Nephron progenitor cell (in vitro differentiated cells): ENCODE measurements around the gene ZNF284.

Source experiments
- DNase-seq: peaks from one replicate; pipeline ENCODE4 v3.0.0; 2021
- H3K27ac Mint-ChIP-seq: 2 replicates; pipeline ENCODE4 v1.8.0; 2021; ENCODE audit warnings: mild to moderate bottlenecking, moderate library complexity, mixed read lengths
- H3K27me3 Mint-ChIP-seq: 2 replicates; pipeline ENCODE4 v1.8.0; 2021; ENCODE audit warnings: mild to moderate bottlenecking, low read depth, mixed read lengths; ENCODE audit not compliant: poor library complexity
- H3K36me3 Mint-ChIP-seq: 2 replicates; pipeline ENCODE4 v1.8.0; 2021; ENCODE audit warnings: low read depth, mixed read lengths
- H3K4me1 Mint-ChIP-seq: 2 replicates; pipeline ENCODE4 v1.8.0; 2021; ENCODE audit warnings: mixed read lengths
- H3K4me3 Mint-ChIP-seq: 2 replicates; pipeline ENCODE4 v1.8.0; 2021; ENCODE audit warnings: mild to moderate bottlenecking, moderate library complexity, mixed read lengths
- H3K9me3 Mint-ChIP-seq: 2 replicates; pipeline ENCODE4 v1.8.0; 2021; ENCODE audit warnings: mild to moderate bottlenecking, moderate library complexity, mixed read lengths
- TF ChIP-seq, protein P1 (sequence below): fragments of 200-600 bp; sonication (generic); IDR thresholded peaks from 2 replicates; pipeline ENCODE4 v1.5.0; 2021; ENCODE audit warnings: antibody characterized with exemption

The ZNF284 gene

DNA sequence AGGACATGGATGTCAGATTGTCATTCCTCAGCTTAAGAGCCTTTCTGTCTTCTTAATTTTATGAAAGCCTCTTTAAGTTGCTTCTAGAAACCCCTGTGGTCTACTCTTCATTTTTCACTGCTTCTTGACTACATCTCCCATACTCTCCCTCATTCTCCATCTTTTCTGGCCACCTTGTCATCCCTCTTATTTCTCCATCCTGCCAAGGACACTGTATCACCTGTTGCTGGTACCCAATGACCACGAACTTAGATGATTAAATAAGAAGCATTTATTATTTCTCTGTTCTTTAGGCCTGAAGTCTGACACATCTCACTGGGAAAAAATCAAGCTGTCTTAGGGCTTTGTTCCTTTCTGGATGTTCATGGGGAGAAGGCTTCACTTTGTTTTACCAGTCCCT, 10.9 kb upstream of the ZNF284 start:
- H3K36me3 Mint-ChIP-seq, result peaks cover 98% of the 10 kb centered on the region
- no peaks in the 10 kb centered on the region for H3K27me3 Mint-ChIP-seq
- TF ChIP-seq, protein P1, sequence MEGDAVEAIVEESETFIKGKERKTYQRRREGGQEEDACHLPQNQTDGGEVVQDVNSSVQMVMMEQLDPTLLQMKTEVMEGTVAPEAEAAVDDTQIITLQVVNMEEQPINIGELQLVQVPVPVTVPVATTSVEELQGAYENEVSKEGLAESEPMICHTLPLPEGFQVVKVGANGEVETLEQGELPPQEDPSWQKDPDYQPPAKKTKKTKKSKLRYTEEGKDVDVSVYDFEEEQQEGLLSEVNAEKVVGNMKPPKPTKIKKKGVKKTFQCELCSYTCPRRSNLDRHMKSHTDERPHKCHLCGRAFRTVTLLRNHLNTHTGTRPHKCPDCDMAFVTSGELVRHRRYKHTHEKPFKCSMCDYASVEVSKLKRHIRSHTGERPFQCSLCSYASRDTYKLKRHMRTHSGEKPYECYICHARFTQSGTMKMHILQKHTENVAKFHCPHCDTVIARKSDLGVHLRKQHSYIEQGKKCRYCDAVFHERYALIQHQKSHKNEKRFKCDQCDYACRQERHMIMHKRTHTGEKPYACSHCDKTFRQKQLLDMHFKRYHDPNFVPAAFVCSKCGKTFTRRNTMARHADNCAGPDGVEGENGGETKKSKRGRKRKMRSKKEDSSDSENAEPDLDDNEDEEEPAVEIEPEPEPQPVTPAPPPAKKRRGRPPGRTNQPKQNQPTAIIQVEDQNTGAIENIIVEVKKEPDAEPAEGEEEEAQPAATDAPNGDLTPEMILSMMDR, result no peak
- peaks cover 24% of the 10 kb centered on the region for H3K9me3 Mint-ChIP-seq
- H3K4me1 Mint-ChIP-seq, result no peaks in the 10 kb centered on the region
- no peak overlapping the region for H3K27ac Mint-ChIP-seq
- no peak overlapping the region for H3K4me3 Mint-ChIP-seq
- DNase-seq, result no peak

DNA sequence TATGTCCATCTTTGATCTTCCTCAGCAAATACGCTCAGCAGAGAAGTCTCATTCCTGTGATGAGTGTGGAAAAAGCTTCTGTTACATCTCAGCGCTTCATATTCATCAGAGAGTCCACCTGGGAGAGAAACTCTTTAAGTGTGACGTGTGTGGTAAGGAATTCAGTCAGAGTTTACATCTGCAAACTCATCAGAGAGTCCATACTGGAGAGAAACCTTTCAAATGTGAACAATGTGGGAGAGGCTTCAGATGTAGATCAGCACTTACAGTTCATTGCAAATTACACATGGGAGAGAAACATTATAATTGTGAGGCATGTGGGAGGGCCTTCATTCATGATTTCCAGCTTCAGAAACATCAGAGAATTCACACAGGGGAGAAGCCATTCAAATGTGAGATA, 5.7 kb upstream of the ZNF284 start:
- Mint-ChIP-seq H3K27me3 (peaks cover 2% of the 10 kb centered on the region), H3K36me3 (peaks cover 96% of the 10 kb centered on the region), H3K4me1 (peaks cover under 1% of the 10 kb centered on the region), H3K27ac (no peak overlapping the region), H3K9me3 (peaks cover 68% of the 10 kb centered on the region), H3K4me3 (no peak overlapping the region)
- DNase-seq, result no peak
- TF ChIP-seq, protein P1, result no peak

DNA sequence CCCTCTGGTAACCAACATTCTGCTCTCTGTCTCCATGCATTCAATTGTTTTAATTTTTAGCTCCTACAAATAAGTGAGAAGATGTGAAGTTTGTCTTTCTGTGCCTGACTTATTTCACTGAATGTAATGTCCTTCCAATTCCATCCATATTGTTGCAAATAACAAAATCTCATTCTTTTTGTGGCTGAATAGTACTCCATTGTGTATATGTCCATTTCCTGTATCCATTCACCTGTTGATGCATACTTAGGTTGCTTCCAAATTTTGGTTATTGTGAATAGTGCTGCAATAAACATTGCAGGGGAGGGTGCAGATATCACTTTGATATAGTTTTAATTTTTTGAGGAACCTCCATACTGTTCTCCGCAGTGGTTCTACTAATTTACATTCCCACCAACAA, 2.5 kb upstream of the ZNF284 start:
- no peak overlapping the region for H3K27ac Mint-ChIP-seq
- H3K4me1 Mint-ChIP-seq, result peaks cover 20% of the 10 kb centered on the region
- TF ChIP-seq, protein P1, result no peak
- H3K27me3 Mint-ChIP-seq, result peaks cover 7% of the 10 kb centered on the region
- DNase-seq, result no peak
- peaks cover 84% of the 10 kb centered on the region for H3K9me3 Mint-ChIP-seq
- H3K4me3 Mint-ChIP-seq, result no peak overlapping the region
- H3K36me3 Mint-ChIP-seq, result peaks cover 79% of the 10 kb centered on the region

DNA sequence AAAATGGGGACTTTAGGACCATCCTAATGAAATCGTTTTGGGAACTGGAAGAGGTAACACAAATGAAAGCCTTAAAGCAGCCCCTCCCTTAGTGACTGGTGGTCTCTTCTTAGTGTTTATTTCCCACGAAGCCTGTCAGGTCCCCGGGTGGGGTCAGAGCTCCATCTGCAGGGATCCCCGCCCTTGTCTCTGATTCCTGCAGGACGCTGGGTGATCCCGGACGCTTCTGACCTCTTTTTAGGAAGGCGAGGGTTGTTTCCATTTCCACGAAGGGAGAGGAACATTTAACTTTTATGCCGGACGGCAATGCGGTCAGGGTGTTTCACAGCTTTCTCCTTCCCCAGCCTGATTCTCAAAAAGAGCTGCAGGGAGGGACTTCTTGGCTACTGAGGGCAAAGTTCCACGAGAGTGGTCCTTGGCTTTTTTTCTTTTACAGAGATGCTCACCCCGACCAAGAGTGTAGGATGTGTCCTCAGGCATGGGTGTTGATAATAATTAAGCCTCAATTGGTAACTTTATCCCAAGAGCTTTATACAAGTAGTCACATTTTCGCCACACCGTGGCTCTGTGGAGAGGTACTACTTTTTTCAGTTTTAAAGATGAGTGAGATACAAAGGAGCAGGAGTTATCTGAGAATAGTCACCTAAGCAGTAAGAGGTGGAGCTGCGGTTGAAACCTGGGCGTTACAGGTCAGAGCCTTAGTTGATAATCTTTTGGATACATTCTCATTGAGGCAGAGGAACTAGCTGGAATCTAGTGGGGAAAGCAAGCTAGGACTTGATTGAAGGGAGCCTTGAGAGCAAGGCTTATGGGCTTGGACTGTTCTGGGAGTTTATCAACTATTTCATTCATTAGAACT, 813 bp downstream of the ZNF284 start:
- peaks cover 20% of the 10 kb centered on the region for H3K4me1 Mint-ChIP-seq
- TF ChIP-seq, protein P1, result no peak

GRCh38 chr19:44076325-44076724, 4.4 kb downstream of the ZNF284 start:
- Mint-ChIP-seq H3K4me3 (no peak overlapping the region), H3K27ac (no peak overlapping the region), H3K27me3 (peaks cover 5% of the 10 kb centered on the region), H3K36me3 (peaks cover 66% of the 10 kb centered on the region), H3K4me1 (peaks cover 20% of the 10 kb centered on the region), H3K9me3 (peaks cover 39% of the 10 kb centered on the region)
- no peak for DNase-seq
- TF ChIP-seq, protein P1, result no peak

More for the DNA sequence above, 813 bp downstream of the ZNF284 start:
- Mint-ChIP-seq H3K9me3 (peaks cover 66% of the 10 kb centered on the region), H3K27ac (no peak overlapping the region), H3K27me3 (peaks cover 5% of the 10 kb centered on the region), H3K36me3 (peaks cover 73% of the 10 kb centered on the region), H3K4me3 (peak overlapping the region; percentile 92)
- DNase-seq, result no peak

DNA sequence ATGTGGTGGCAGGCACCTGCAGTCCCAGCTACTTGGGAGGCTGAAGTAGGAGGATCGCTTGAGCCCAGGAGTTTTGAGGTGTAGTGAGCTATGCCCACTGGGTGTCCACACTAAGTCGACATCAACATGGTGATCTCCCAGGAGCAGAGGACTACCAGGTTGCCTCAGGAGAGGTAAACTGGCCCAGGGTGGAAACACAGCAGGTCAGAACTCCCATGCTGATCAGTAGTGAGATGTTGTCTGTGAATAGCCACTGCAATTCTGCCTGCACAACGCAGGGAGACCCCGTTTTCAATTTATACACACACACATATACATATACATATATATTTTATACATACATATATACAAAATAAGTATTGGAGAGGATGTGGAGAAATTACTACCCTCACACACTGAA, 20.1 kb downstream of the ZNF284 start:
- no peak for DNase-seq
- no peak overlapping the region for H3K4me3 Mint-ChIP-seq
- H3K36me3 Mint-ChIP-seq, result peaks cover 24% of the 10 kb centered on the region
- H3K4me1 Mint-ChIP-seq, result peaks cover 14% of the 10 kb centered on the region
- no peak overlapping the region for H3K27ac Mint-ChIP-seq
- TF ChIP-seq, protein P1, result no peak
- peaks cover 5% of the 10 kb centered on the region for H3K9me3 Mint-ChIP-seq
- peaks cover 19% of the 10 kb centered on the region for H3K27me3 Mint-ChIP-seq
